ENCODE data around the gene TENM3. TPM values are rescaled to one million over a fixed set of nuclear protein-coding genes. Genes with fewer than 3 reads are reported as not detected.

The TENM3 gene
- total RNA-seq, 2 experiments from 2014 or later: not detected

- TF ChIP-seq, protein P1, sequence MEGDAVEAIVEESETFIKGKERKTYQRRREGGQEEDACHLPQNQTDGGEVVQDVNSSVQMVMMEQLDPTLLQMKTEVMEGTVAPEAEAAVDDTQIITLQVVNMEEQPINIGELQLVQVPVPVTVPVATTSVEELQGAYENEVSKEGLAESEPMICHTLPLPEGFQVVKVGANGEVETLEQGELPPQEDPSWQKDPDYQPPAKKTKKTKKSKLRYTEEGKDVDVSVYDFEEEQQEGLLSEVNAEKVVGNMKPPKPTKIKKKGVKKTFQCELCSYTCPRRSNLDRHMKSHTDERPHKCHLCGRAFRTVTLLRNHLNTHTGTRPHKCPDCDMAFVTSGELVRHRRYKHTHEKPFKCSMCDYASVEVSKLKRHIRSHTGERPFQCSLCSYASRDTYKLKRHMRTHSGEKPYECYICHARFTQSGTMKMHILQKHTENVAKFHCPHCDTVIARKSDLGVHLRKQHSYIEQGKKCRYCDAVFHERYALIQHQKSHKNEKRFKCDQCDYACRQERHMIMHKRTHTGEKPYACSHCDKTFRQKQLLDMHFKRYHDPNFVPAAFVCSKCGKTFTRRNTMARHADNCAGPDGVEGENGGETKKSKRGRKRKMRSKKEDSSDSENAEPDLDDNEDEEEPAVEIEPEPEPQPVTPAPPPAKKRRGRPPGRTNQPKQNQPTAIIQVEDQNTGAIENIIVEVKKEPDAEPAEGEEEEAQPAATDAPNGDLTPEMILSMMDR (IDR thresholded peaks at IDR 0.05): no peak
- Mint-ChIP-seq H3K27ac (no peak overlapping the region), H3K4me3 (no peak overlapping the region), H3K36me3 (ENCODE audit: low read depth) (no peaks in the 10 kb centered on the region), H3K9me3 (no peaks in the 10 kb centered on the region), H3K4me1 (ENCODE audit: low read depth) (no peaks in the 10 kb centered on the region), H3K27me3 (peaks cover 10% of the 10 kb centered on the region)
- DNase-seq (no peak), ATAC-seq (no peak)
- CTCF ChIA-PET: no interaction called here
- POLR2A ChIA-PET: no interaction called here
- intact Hi-C loops (cut with micrococcal nuclease): no loop called here
Observed at GRCh38 chr4:182346250-182346649, 103.0 kb downstream of the TENM3 start.

DNA sequence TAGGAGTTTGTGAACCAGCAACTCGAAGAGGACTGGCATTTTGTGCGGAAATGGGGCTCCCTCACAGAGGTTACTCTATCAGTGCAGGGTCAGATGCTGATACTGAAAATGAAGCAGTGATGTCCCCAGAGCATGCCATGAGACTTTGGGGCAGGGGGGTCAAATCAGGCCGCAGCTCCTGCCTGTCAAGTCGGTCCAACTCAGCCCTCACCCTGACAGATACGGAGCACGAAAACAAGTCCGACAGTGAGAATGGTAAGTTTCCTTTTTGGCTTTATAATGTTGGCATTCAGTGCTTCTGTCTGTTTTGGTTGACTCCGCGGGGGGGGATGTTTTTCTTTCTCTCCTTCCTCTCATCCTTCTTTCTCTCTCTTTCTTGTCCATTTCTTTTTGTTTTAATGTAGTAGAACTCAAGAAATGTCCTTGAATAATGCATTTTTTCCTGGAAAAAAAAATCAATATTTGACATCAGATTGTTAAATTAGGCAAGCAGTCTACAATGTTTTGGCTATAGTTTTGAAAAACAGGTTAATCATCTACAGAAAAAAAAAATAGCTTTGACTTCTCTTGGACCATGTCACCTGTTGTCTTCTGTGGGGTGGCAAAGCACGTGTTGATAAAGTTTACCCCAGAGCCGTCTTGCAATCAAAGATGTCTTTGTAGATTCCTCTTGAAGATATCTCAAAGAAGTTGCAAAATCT, 103.6 kb downstream of the TENM3 start:
- no peaks in the 10 kb centered on the region for H3K4me1 Mint-ChIP-seq (ENCODE audit: low read depth)
- DNase-seq (no peak), ATAC-seq (no peak)
- CTCF ChIA-PET: no interaction called here
- no peak overlapping the region for H3K27ac Mint-ChIP-seq
- H3K9me3 Mint-ChIP-seq: no peaks in the 10 kb centered on the region
- TF ChIP-seq, protein P1 (IDR thresholded peaks at IDR 0.05): no peak
- H3K36me3 Mint-ChIP-seq (ENCODE audit: low read depth): no peaks in the 10 kb centered on the region
- POLR2A ChIA-PET: no interaction called here
- intact Hi-C loops (cut with micrococcal nuclease): no loop called here
- peaks cover 10% of the 10 kb centered on the region for H3K27me3 Mint-ChIP-seq
- H3K4me3 Mint-ChIP-seq: no peak overlapping the region

GRCh38 chr4:182348779-182349326, 105.7 kb downstream of the TENM3 start:
- H3K9me3 Mint-ChIP-seq: no peaks in the 10 kb centered on the region
- POLR2A ChIA-PET: no interaction called here
- H3K4me3 Mint-ChIP-seq: no peak overlapping the region
- intact Hi-C loops (cut with micrococcal nuclease): no loop called here
- H3K4me1 Mint-ChIP-seq (ENCODE audit: low read depth): no peaks in the 10 kb centered on the region
- H3K27me3 Mint-ChIP-seq: peaks cover 10% of the 10 kb centered on the region
- no peak overlapping the region for H3K27ac Mint-ChIP-seq
- TF ChIP-seq, protein P1 (IDR thresholded peaks at IDR 0.05): no peak
- no peaks in the 10 kb centered on the region for H3K36me3 Mint-ChIP-seq (ENCODE audit: low read depth)
- DNase-seq: no peak
- ATAC-seq: no peak
- CTCF ChIA-PET: no interaction called here

DNA sequence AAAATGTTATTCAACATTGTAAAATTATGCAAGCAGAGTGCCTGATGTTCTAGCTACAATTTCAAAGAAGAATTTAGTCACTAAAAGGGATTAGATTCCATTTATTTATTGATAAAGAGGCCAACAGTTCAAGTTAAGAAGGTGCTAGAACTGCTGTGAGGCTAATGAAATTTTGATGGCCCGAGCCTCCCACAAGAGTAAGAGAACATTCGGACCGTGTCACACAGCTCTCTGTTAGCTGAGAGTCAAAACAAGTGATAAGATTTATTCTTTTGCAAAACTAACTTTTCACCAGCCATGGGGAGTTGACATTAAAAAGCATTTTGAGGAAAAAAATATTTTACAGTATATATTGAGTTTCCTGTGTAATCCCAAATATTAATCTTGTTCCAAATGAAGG, 106.8 kb downstream of the TENM3 start:
- peaks cover 3% of the 10 kb centered on the region for H3K27me3 Mint-ChIP-seq
- DNase-seq (no peak), ATAC-seq (no peak)
- ChIA-PET POLR2A (no interaction called here), CTCF (no interaction called here)
- no peaks in the 10 kb centered on the region for H3K4me1 Mint-ChIP-seq (ENCODE audit: low read depth)
- H3K4me3 Mint-ChIP-seq: no peak overlapping the region
- no peaks in the 10 kb centered on the region for H3K9me3 Mint-ChIP-seq
- no peaks in the 10 kb centered on the region for H3K36me3 Mint-ChIP-seq (ENCODE audit: low read depth)
- no peak overlapping the region for H3K27ac Mint-ChIP-seq
- TF ChIP-seq, protein P1 (IDR thresholded peaks at IDR 0.05): no peak
- intact Hi-C loops (cut with micrococcal nuclease): no loop called here

DNA sequence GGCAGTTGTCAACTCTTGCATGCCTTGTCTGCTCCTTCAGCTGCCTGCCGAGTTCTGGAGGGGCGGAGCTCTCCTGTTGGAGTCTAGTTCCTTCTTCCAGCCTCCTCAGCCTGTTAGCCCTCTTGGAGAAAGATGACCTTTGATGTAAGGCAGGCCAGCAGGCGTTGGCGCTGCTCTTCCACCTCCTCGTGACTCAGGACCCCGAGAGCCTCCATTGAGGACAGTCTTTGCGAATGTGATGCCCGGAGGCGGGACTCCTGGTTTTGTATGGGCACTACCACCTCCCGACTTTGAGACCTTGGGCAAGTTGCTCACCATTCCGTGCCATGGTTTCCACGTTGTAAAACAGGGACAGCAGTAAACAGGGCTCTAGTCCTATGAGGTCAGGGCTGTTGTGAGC, 108.3 kb downstream of the TENM3 start:
- TF ChIP-seq, protein P1 (IDR thresholded peaks at IDR 0.05): no peak
- DNase-seq: no peak
- peaks cover 3% of the 10 kb centered on the region for H3K9me3 Mint-ChIP-seq
- no peaks in the 10 kb centered on the region for H3K36me3 Mint-ChIP-seq (ENCODE audit: low read depth)
- H3K27ac Mint-ChIP-seq: no peak overlapping the region
- no peak for ATAC-seq
- ChIA-PET CTCF (no interaction called here), POLR2A (no interaction called here)
- intact Hi-C loops (cut with micrococcal nuclease): no loop called here
- no peaks in the 10 kb centered on the region for H3K4me1 Mint-ChIP-seq (ENCODE audit: low read depth)
- no peak overlapping the region for H3K4me3 Mint-ChIP-seq
- H3K27me3 Mint-ChIP-seq: no peaks in the 10 kb centered on the region

All from activated CD8-positive, alpha-beta T cell treated with anti-CD3 and anti-CD28 coated beads for 36 hours (primary cell).